Measurements from ENCODE around the gene CORO2B. TPM values are rescaled to one million over a fixed set of nuclear protein-coding genes. Genes with fewer than 3 reads are reported as not detected.

CORO2B gene
- total RNA-seq, 2 experiments from 2014 or later: 0.07 to 0.19 TPM

GRCh38 chr15:68609629-68610028 is 30.8 kb downstream of the CORO2B start:
- CTCF ChIA-PET: no interaction called here
- no peaks in the 10 kb centered on the region for H3K4me1 Mint-ChIP-seq (ENCODE audit: low read depth)
- no peak overlapping the region for H3K4me3 Mint-ChIP-seq
- POLR2A ChIA-PET: no interaction called here
- H3K36me3 Mint-ChIP-seq: no peaks in the 10 kb centered on the region
- no peak for DNase-seq
- peaks cover 4% of the 10 kb centered on the region for H3K27me3 Mint-ChIP-seq
- peaks cover 4% of the 10 kb centered on the region for H3K9me3 Mint-ChIP-seq
- intact Hi-C loops (cut with micrococcal nuclease): no loop called here
- no peak overlapping the region for H3K27ac Mint-ChIP-seq

GRCh38 chr15:68610825-68611224 is 32.0 kb downstream of the CORO2B start:
- H3K4me1 Mint-ChIP-seq (ENCODE audit: low read depth): no peaks in the 10 kb centered on the region
- H3K36me3 Mint-ChIP-seq: no peaks in the 10 kb centered on the region
- ChIA-PET CTCF (no interaction called here), POLR2A (no interaction called here)
- intact Hi-C loops (cut with micrococcal nuclease): no loop called here
- peaks cover 2% of the 10 kb centered on the region for H3K27me3 Mint-ChIP-seq
- no peak overlapping the region for H3K27ac Mint-ChIP-seq
- no peak overlapping the region for H3K4me3 Mint-ChIP-seq
- H3K9me3 Mint-ChIP-seq: peaks cover 4% of the 10 kb centered on the region
- DNase-seq: no peak

GRCh38 chr15:68612503-68612902 is 33.7 kb downstream of the CORO2B start:
- POLR2A ChIA-PET: no interaction called here

GRCh38 chr15:68612979-68613740 is 34.4 kb downstream of the CORO2B start:
- CTCF ChIA-PET: no interaction called here
- POLR2A ChIA-PET: interaction anchor here (1.0 kb wide), 1 partner anchor 8 kb away, joined by 3 read pairs; no protein-coding TSS in a partner anchor
- Mint-ChIP-seq H3K27ac (no peak overlapping the region), H3K9me3 (no peaks in the 10 kb centered on the region), H3K27me3 (peaks cover 2% of the 10 kb centered on the region), H3K4me3 (no peak overlapping the region), H3K4me1 (ENCODE audit: low read depth) (no peaks in the 10 kb centered on the region), H3K36me3 (no peaks in the 10 kb centered on the region)
- intact Hi-C loops (cut with micrococcal nuclease): no loop called here
- no peak for DNase-seq

More at GRCh38 chr15:68612503-68612902, 33.7 kb downstream of the CORO2B start:
- intact Hi-C loops (cut with micrococcal nuclease): no loop called here
- H3K9me3 Mint-ChIP-seq: no peaks in the 10 kb centered on the region
- no peaks in the 10 kb centered on the region for H3K4me1 Mint-ChIP-seq (ENCODE audit: low read depth)
- CTCF ChIA-PET: no interaction called here
- no peaks in the 10 kb centered on the region for H3K36me3 Mint-ChIP-seq
- peaks cover 2% of the 10 kb centered on the region for H3K27me3 Mint-ChIP-seq
- no peak overlapping the region for H3K4me3 Mint-ChIP-seq
- DNase-seq: no peak
- H3K27ac Mint-ChIP-seq: no peak overlapping the region

DNA sequence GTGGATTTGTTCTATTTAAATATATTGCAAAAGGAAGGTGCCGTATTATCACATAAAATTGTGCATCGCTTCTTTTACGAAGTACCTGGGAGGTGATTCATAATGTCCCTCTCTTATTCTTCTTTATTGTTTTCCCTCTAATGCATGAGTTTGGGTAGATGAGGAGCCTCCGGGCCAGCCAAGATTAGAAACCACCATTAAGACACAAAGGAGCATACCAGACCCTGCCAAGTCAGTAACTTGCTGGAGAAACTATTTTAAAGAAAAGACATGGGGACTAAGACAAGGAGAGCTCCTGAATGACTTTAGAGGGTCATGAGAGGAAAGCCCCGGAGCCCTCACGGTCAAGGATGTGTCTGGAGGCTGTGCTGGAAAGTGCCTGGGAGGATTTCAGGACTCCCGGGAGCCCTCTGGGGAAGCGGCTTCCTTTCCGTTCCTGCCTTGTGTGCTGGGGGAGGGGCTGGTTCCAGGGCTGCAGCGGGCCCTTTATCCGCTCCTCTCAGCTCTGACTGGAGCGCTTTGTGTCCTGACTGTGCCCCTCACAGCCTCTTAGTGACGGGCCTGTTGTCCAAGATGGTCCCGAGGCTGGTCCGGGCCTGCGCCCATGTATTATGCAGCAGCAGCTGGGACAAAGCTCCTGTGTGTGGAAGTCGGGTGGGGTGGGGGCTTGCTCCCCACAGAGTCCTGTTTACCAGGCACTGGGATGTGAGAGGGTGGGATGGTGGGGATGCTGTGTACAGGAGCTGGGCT is 35.7 kb downstream of the CORO2B start:
- Mint-ChIP-seq H3K4me1 (ENCODE audit: low read depth) (no peaks in the 10 kb centered on the region), H3K27ac (no peak overlapping the region), H3K9me3 (no peaks in the 10 kb centered on the region), H3K27me3 (peaks cover 2% of the 10 kb centered on the region), H3K36me3 (no peaks in the 10 kb centered on the region), H3K4me3 (no peak overlapping the region)
- no peak for DNase-seq
- intact Hi-C loops (cut with micrococcal nuclease): no loop called here
- ChIA-PET CTCF (no interaction called here), POLR2A (interaction anchor here (1.0 kb wide), 1 partner anchor 9 kb away, joined by 3 read pairs; no protein-coding TSS in a partner anchor)

DNA sequence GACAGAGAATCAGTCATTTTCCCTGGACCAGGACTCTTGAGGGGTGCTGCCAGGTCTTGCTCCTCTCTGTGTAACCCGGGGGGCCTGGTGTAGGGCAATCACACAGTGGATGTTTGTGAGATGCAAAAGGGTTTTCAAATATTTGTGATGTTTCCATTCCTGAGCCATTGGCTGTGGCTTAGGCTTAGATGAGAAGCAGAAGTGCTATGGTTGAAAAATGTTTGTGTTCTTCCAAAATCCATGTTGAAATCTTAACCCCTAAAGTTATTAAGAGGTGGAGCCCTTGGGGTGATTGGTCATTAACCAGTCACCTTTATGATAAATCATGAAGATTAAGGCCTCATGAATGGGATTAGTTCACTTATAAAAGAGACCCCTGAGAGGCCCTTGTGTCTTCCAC is 36.5 kb downstream of the CORO2B start:
- POLR2A ChIA-PET: no interaction called here
- intact Hi-C loops (cut with micrococcal nuclease): no loop called here
- H3K27me3 Mint-ChIP-seq: peaks cover 2% of the 10 kb centered on the region
- no peak overlapping the region for H3K27ac Mint-ChIP-seq
- DNase-seq: no peak
- H3K4me3 Mint-ChIP-seq: no peak overlapping the region
- no peaks in the 10 kb centered on the region for H3K36me3 Mint-ChIP-seq
- no peaks in the 10 kb centered on the region for H3K9me3 Mint-ChIP-seq
- H3K4me1 Mint-ChIP-seq (ENCODE audit: low read depth): no peaks in the 10 kb centered on the region
- CTCF ChIA-PET: no interaction called here

DNA sequence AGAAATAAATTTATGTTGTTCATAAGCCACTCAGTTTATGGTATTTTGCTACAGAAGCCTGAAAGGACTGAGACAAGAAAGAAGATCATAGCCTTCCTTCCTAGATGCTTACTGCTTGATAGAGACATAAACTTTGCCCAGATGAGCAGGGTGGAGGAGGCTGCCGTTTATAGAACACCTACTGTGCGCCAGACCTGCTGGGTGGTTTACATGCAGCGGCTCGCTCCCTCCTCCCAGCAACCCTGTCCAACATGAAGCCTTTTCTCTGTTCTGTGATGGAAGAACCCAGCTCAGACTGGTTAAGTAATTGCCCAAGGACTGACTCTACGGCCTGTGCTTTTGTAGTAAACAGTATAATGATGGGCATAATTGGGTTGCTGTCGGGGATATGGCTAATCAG is 37.0 kb downstream of the CORO2B start:
- peaks cover 2% of the 10 kb centered on the region for H3K27me3 Mint-ChIP-seq
- H3K9me3 Mint-ChIP-seq: no peaks in the 10 kb centered on the region
- DNase-seq: no peak
- H3K27ac Mint-ChIP-seq: no peak overlapping the region
- POLR2A ChIA-PET: no interaction called here
- H3K36me3 Mint-ChIP-seq: no peaks in the 10 kb centered on the region
- CTCF ChIA-PET: no interaction called here
- no peak overlapping the region for H3K4me3 Mint-ChIP-seq
- intact Hi-C loops (cut with micrococcal nuclease): no loop called here
- no peaks in the 10 kb centered on the region for H3K4me1 Mint-ChIP-seq (ENCODE audit: low read depth)

- Mint-ChIP-seq H3K27me3 (peaks cover 2% of the 10 kb centered on the region), H3K4me3 (no peak overlapping the region), H3K36me3 (no peaks in the 10 kb centered on the region), H3K9me3 (no peaks in the 10 kb centered on the region), H3K4me1 (ENCODE audit: low read depth) (no peaks in the 10 kb centered on the region), H3K27ac (no peak overlapping the region)
- ChIA-PET POLR2A (no interaction called here), CTCF (no interaction called here)
- intact Hi-C loops (cut with micrococcal nuclease): no loop called here
- no peak for DNase-seq
Observed at GRCh38 chr15:68616397-68616796, 37.6 kb downstream of the CORO2B start.

GRCh38 chr15:68617001-68617400 is 38.2 kb downstream of the CORO2B start:
- ChIA-PET CTCF (no interaction called here), POLR2A (no interaction called here)
- no peak overlapping the region for H3K27ac Mint-ChIP-seq
- H3K27me3 Mint-ChIP-seq: peaks cover 4% of the 10 kb centered on the region
- H3K4me1 Mint-ChIP-seq (ENCODE audit: low read depth): no peaks in the 10 kb centered on the region
- intact Hi-C loops (cut with micrococcal nuclease): no loop called here
- H3K4me3 Mint-ChIP-seq: no peak overlapping the region
- H3K36me3 Mint-ChIP-seq: no peaks in the 10 kb centered on the region
- no peak for DNase-seq
- H3K9me3 Mint-ChIP-seq: no peaks in the 10 kb centered on the region

DNA sequence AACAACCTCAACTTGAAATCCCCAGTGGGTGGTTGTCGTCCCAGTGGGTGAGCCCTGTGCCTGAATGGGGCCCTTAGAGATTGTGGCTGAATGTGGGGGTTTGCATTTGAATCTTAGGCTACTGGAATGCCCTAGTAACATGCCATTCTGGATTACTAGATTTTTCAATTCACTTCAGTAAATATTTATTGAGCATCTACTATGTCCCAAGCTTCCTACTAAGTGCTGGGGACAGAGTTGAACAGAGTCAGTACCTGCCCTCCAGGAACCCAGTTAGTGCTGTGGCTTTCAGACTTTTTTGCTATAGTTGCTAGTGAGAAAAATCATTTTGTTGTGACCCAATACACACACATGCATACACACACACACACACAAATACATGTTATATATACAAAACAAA is 39.0 kb downstream of the CORO2B start:
- POLR2A ChIA-PET: no interaction called here
- no peak overlapping the region for H3K4me3 Mint-ChIP-seq
- no peaks in the 10 kb centered on the region for H3K36me3 Mint-ChIP-seq
- intact Hi-C loops (cut with micrococcal nuclease): no loop called here
- CTCF ChIA-PET: no interaction called here
- no peak overlapping the region for H3K27ac Mint-ChIP-seq
- H3K27me3 Mint-ChIP-seq: peaks cover 4% of the 10 kb centered on the region
- DNase-seq: no peak
- no peaks in the 10 kb centered on the region for H3K9me3 Mint-ChIP-seq
- no peaks in the 10 kb centered on the region for H3K4me1 Mint-ChIP-seq (ENCODE audit: low read depth)

GRCh38 chr15:68618394-68618793 is 39.6 kb downstream of the CORO2B start:
- Mint-ChIP-seq H3K36me3 (no peaks in the 10 kb centered on the region), H3K9me3 (no peaks in the 10 kb centered on the region), H3K4me3 (no peak overlapping the region), H3K4me1 (ENCODE audit: low read depth) (no peaks in the 10 kb centered on the region), H3K27me3 (peaks cover 4% of the 10 kb centered on the region), H3K27ac (no peak overlapping the region)
- ChIA-PET POLR2A (no interaction called here), CTCF (no interaction called here)
- DNase-seq: no peak
- intact Hi-C loops (cut with micrococcal nuclease): no loop called here

DNA sequence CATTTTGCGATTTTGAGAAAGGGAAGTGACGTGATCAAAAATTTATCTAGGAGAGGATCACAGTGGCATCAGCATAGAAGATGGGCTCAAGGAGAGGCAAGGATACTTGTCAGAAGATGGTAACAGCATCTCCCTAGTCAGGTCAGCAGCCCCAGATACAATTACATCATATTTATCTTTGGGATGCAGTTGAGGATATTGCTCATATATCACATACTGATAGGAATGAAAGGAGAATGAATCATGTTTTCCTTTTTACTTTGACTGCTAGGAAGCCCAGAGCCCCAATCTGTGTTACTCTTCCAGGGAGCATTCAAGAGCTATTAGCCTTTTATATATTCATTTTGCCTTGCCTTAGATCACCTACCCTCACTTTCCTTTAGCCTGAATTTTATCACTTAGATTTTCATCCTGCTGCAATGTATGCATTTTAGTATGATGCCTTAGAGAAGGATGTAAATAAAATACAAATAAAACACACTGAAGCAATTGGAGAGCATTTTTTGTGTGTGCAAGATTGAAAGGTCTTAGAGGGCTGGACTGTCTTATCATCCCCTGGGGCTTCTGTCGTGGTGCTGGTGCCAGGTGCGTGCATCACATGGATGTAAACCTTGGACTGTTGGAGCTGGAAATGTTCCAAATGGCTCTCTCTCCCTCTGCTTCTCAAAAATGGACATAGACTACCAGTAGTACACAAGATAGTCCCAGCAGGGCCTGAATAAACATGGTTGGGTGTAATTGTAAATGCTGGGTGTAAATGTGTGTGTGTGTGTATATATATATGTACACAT is 40.3 kb downstream of the CORO2B start:
- H3K27me3 Mint-ChIP-seq: peaks cover 4% of the 10 kb centered on the region
- H3K9me3 Mint-ChIP-seq: no peaks in the 10 kb centered on the region
- H3K27ac Mint-ChIP-seq: no peak overlapping the region
- no peaks in the 10 kb centered on the region for H3K36me3 Mint-ChIP-seq
- intact Hi-C loops (cut with micrococcal nuclease): no loop called here
- CTCF ChIA-PET: no interaction called here
- POLR2A ChIA-PET: no interaction called here
- no peak overlapping the region for H3K4me3 Mint-ChIP-seq
- no peaks in the 10 kb centered on the region for H3K4me1 Mint-ChIP-seq (ENCODE audit: low read depth)
- DNase-seq: no peak

All from activated CD4-positive, alpha-beta memory T cell treated with anti-CD3 and anti-CD28 coated beads for 36 hours (primary cell).